ENCODE results near the gene NFKBIB.

Gene NFKBIB

DNA sequence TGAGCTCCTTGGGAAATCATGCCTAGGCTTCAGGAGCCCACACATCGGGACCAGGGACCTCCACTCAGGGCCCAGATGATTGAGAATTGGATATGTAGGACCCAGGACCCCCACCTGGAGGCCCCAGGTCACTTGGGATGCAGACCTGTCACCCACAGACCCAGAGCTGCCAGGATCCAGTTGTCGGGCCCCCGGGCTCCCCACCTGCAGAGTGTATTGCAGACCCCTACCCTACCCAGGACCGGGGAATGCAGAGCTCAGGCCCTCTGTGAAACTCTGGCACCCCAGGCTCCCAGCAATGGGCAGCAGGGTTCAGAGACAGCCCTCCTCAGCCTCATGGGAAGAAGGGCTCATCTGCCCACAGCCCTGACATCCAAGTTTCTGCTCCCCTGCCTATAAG lies 5.9 kb downstream of the NFKBIB start:
- no peak for DNase-seq

- no peak for DNase-seq
Measured at GRCh38 chr19:38907227-38907626, 7.5 kb downstream of the NFKBIB start.

- no peak for DNase-seq
Measured at GRCh38 chr19:38907670-38908069, 7.9 kb downstream of the NFKBIB start.

DNA sequence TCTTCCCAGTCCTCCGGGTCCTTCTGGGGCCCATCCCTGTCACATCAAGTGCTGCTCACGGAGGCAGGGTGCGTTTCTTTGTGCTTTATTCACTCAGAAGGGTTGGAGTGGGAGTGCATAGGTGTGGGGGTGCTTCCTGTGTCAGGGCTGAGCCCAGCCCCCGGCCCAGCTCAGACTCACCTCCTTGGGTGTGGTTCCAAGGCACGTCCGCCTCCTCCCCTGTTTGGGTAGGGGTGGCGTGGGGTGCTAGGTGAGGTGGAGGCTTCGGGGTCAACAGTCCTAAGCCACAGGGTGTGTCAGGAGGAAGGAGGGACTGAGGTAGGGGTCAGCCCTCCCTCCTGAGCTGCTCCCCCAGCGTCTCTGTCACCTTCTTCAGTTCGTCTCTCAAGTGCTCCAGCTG lies 9.1 kb downstream of the NFKBIB start:
- no peak for DNase-seq

DNA sequence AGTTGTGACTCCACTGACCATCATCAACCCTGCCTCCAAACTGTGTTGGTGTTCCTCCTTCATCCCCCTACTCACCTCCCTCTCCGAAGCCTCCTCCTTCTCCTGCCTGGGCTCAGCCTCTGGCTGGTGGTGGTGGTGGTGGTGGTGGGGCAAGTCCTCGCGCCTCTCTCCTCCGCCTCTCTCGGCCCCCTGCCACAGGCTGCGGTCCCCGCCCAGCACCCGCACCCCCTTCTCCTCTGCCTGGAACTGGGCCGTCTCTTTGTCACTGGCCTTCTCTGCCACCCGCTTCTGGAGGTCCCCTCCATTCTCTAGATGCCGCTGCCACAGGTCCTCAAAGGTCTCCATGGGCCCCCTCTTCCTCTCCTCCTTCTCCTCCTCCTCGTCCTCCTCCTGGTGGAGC lies 10.7 kb downstream of the NFKBIB start:
- no peak for DNase-seq

DNA sequence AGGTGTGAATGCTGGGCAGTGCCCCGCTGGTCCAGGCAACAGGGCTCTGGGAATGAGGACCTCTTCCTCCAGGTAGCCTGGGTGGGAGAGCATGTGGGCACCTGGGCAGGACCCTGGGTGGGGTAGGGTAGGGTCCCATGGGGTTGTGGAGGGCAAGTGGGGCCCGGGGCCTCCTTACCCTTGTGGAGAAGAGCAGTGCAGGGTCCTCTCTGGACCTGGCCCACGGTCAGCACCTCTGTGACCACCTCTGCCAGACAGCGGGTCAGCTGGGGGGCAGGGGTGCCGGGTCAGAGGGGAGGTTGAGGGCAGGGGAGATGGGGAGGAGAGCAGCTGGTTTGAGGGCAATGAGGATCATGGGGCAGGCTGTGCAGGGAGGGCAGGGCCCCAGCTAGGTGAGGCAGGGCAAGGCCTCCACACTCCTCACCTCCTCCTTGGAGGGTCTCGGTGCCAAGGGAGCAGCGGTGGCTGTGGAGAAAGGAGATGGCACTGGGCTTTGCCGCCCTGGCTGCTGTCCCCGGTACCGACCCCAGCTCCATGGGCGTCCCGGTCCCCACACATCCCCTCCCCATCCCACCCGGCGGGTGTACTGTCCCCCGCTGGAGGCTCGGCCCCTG lies 11.7 kb downstream of the NFKBIB start:
- no peak for DNase-seq

GRCh38 chr19:38912600-38913514 lies 13.1 kb downstream of the NFKBIB start:
- DNase-seq: no peak

- DNase-seq: no peak
Measured at GRCh38 chr19:38913958-38914357, 14.2 kb downstream of the NFKBIB start.

GRCh38 chr19:38915329-38916321 lies 15.9 kb downstream of the NFKBIB start:
- DNase-seq: no peak

- no peak for DNase-seq
Measured at GRCh38 chr19:38917516-38917915, 17.7 kb downstream of the NFKBIB start.

- no peak for DNase-seq
Measured at GRCh38 chr19:38917921-38918491, 18.2 kb downstream of the NFKBIB start.

GRCh38 chr19:38918526-38918925 lies 18.8 kb downstream of the NFKBIB start:
- DNase-seq: no peak

DNA sequence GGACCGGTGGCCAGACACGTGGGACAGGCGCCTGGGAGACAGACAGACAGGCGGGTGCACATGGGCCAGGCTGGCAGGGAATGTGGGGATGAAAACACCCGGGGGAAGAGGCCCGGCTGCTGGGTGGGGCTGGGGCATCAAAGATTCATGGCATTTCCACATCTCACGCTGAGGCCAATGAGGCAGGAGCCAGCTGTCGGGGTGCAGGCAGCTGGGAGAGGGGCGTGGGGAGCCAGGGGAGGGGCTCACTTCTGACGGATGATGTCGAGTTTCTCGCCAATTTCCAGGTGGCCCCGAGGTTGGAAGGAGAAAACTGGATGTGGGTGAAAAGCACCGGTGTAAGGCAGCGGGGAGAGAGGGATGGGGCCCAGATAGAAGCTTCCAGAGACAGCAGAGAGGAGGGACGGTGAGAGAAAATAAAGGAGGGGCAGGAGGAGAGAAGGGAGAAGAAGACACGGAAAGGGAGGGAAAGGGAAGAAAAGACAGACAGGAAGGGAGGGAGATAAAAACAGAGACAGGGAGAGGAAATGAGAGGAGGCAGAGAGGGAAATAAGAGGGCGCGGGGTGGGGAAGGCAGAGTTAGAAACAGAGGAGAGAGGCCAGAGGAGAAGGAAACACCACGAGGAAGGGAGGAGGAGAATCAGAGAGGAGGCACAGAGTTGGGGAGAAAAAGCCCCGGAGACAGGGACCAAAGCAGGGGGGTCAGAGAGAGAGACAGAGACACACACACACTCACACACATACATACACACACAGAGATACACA lies 20.2 kb downstream of the NFKBIB start:
- DNase-seq: no peak

- DNase-seq: no peak
Measured at GRCh38 chr19:38920602-38921419, 21.0 kb downstream of the NFKBIB start.

DNA sequence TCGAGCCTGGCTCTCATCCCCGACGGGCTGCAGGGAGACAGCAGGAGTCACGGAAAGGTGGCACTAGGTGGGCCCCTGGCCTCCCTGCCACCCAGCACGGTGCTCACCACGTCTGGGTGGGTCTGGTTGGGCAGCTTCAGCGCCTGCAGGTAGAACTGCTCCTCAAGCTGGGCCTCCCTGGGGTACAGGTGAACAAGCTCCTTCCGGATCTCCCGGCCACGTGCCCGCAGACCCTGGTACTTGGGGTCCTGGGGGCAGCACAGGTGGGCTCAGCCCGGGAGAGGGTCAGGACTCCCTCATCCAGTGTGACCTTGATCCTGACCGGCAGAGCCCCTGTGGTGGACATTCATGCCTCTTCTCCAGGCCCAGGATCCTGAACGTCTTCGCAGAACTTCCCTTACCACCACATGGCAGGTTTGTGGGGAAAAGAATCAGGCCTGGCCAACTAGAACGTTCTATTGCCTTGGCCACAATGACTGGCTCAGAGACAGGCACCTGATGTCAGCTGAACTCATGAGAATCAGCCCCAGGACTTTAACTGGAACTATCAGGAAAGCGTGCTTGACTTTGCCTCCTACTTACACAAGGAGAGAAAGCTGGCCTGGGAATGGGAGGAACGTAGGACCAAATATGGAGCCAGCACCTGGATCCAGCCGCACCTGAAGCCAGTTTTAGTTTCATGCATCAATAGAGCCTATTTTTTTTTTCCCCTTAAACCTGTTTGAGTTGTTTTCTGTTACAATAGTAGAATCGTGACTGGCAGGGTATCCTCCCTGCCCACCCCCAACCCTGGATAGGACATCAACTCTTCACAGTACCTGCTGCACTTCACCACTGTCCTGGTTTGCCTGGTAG lies 21.9 kb downstream of the NFKBIB start:
- DNase-seq: no peak

GRCh38 chr19:38922482-38922881 lies 22.7 kb downstream of the NFKBIB start:
- DNase-seq: no peak

DNA sequence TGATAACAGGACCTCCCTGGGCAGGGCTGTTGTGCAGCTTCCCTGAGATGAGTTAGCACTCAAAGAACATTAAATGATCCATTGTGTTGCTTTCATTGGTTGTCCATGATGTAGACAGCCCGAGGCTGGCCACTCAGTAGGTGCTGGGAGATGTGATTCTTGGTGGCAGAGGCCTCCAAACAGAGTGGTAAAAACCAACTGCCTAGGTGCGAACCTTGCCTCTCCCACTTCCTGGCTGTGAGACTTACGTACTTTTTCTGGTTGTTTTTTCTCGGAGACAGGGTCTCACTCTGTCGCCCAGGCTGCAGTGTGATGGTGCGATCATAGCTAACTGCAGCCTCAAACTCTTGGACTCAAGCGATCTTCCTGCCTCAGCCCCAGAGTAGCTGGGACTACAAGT lies 24.6 kb downstream of the NFKBIB start:
- DNase-seq: no peak

- no peak for DNase-seq
Measured at GRCh38 chr19:38928391-38929001, 28.7 kb downstream of the NFKBIB start.

- DNase-seq: peak; percentile 97
Measured at GRCh38 chr19:38929929-38930775, 30.4 kb downstream of the NFKBIB start, which contains the start of gene SARS2. Gene SARS2 (minus strand): TSS chr19:38930763. CDS start chr19:38930736, 27 bp downstream.

Data from NK-92 treated with Interleukin-12 subunit alpha and Interleukin-12 subunit beta, amount 100 ng/mL, for 24 hours (cell line).